Progenitor cell of endocrine pancreas (in vitro differentiated cells): ENCODE measurements around the gene ZNF672. TPM values are rescaled to one million over a fixed set of nuclear protein-coding genes. Genes with fewer than 3 reads are reported as not detected.

Experiments
- DNase-seq: peaks from one replicate; pipeline ENCODE4 v3.0.0; 2021; ENCODE audit warnings: low spot score; ENCODE audit not compliant: unreplicated experiment
- H3K27ac Mint-ChIP-seq: 2 replicates; pipeline ENCODE4 v1.8.0; 2021; ENCODE audit warnings: mild to moderate bottlenecking, moderate library complexity, mixed read lengths
- H3K27me3 Mint-ChIP-seq: 2 replicates; pipeline ENCODE4 v1.8.0; 2021; ENCODE audit warnings: mixed read lengths
- H3K36me3 Mint-ChIP-seq: 2 replicates; pipeline ENCODE4 v1.8.0; 2022; ENCODE audit warnings: mixed read lengths; ENCODE audit not compliant: insufficient read depth
- H3K4me1 Mint-ChIP-seq: 2 replicates; pipeline ENCODE4 v1.8.0; 2021; ENCODE audit warnings: low read depth, mixed read lengths
- H3K4me3 Mint-ChIP-seq: 2 replicates; pipeline ENCODE4 v1.8.0; 2021; ENCODE audit warnings: low read depth, mild to moderate bottlenecking, moderate library complexity, mixed read lengths
- H3K9me3 Mint-ChIP-seq: 2 replicates; pipeline ENCODE4 v1.8.0; 2021; ENCODE audit warnings: low read depth, mixed read lengths
- total RNA-seq: library from RNA; stranded (reverse); gene quantifications from 2 replicates; pipeline ENCODE4 v1.2.1, GENCODE V29; 2021
- TF ChIP-seq, protein P1 (sequence below): fragments of 200-600 bp; sonication (generic); IDR thresholded peaks from one replicate; pipeline ENCODE4 v1.5.0; 2021; ENCODE audit warnings: antibody characterized with exemption, mild to moderate bottlenecking; ENCODE audit not compliant: unreplicated experiment

The ZNF672 gene
- total RNA-seq, 1 donor from 2014 or later = 37.2 TPM

DNA sequence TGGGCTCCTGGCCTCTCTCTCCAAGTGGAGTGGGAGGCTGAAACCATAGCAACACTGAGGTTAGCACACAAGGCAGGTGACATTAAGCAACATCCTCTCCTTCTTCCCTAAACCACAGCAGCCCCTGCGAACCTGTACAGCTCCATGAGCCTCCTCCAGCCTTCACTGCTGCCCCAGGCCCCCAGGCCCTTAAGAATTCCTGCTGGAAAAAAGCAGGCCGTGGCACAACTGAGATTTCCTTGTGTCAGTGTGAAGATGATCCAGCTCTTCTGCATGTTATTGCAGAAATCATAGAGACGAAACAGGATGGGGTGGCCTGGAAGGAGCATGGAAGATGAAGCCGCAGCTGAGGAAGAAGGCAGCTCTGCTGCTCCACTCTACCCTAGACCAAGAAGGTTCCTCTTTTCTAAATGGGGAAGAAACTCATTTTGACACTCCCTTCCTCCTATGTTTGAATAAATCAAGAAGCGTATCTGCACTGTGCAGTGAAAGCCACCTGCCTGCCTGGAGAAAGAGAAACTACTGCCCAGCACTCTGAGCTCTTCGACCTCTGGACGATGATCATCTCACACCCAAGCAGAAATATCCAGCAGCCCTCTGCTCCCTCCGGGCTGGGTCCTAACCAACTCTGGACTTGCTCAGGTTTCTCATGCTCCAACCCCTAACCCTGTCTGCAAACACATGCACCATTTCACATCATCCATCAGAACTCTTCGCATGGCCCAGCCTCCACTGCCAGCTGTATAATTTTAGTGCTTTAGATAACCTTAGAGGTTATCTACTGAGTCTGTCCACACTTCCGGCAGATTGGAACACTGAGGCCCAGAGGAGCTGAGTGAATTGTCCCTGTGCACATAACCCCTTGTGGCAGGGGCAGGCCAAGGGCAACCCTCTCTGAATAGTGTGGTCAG lies 33.0 kb upstream of the ZNF672 start:
- H3K27ac Mint-ChIP-seq = peak overlapping the region; percentile 7
- H3K36me3 Mint-ChIP-seq = no peaks in the 10 kb centered on the region
- peaks cover 12% of the 10 kb centered on the region for H3K4me1 Mint-ChIP-seq
- DNase-seq = no peak
- TF ChIP-seq, protein P1, sequence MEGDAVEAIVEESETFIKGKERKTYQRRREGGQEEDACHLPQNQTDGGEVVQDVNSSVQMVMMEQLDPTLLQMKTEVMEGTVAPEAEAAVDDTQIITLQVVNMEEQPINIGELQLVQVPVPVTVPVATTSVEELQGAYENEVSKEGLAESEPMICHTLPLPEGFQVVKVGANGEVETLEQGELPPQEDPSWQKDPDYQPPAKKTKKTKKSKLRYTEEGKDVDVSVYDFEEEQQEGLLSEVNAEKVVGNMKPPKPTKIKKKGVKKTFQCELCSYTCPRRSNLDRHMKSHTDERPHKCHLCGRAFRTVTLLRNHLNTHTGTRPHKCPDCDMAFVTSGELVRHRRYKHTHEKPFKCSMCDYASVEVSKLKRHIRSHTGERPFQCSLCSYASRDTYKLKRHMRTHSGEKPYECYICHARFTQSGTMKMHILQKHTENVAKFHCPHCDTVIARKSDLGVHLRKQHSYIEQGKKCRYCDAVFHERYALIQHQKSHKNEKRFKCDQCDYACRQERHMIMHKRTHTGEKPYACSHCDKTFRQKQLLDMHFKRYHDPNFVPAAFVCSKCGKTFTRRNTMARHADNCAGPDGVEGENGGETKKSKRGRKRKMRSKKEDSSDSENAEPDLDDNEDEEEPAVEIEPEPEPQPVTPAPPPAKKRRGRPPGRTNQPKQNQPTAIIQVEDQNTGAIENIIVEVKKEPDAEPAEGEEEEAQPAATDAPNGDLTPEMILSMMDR = no peak
- H3K27me3 Mint-ChIP-seq = no peaks in the 10 kb centered on the region
- no peak overlapping the region for H3K4me3 Mint-ChIP-seq
- peaks cover 20% of the 10 kb centered on the region for H3K9me3 Mint-ChIP-seq

DNA sequence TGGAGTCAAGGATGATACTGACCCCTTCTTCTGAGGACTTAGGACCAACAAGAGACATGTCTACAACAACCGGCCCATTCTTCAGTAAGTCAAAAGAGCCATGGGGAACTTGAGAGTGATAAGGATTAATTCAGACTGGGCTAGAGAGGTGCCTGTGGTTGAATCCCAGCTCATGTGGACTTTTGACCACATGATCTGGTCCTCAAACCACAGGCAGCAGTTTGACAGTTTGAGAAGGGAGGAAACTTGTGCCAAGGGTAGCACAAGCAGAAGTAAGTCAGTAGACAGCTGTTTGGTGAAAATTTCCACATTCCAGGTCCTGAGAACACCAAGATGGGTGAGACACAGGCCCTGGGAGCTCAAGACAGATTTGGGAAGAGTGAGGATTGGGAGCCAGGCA lies 32.1 kb upstream of the ZNF672 start:
- H3K4me1 Mint-ChIP-seq = peaks cover 10% of the 10 kb centered on the region
- TF ChIP-seq, protein P1 = no peak
- H3K36me3 Mint-ChIP-seq = no peaks in the 10 kb centered on the region
- no peaks in the 10 kb centered on the region for H3K27me3 Mint-ChIP-seq
- H3K4me3 Mint-ChIP-seq = no peak overlapping the region
- no peak overlapping the region for H3K27ac Mint-ChIP-seq
- H3K9me3 Mint-ChIP-seq = peaks cover 15% of the 10 kb centered on the region
- DNase-seq = no peak

DNA sequence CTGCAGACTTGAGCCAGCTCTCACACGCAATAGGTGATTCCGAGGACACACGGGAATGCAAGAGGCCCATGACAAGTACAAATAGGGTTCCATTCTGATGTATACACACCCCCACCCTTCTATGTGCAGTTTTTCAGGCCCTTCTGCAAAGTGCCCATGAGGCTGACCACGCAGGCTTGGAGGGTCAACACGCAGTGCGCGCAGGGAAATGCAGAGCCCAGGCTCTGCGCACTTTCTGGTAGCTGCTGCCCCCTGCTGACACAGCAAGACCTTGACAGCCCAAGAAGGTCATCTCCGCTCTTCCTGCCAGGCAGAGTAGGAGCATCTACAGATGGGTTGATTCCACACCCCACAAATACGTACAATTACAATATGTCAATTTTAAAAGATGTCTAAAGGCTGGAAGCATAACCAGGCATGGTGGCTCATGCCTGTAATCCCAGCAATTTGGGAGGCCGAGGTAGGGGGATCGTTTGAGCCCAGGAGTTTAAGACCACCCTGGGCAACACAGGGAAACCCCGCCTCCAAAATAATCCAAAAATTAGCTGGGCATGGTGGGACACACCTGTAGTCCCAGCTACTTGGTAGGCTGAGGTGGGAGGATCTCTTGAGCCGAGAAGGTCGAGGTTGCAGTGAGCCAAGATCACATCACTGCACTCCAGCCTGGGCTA lies 30.8 kb upstream of the ZNF672 start:
- no peak overlapping the region for H3K4me3 Mint-ChIP-seq
- peaks cover 5% of the 10 kb centered on the region for H3K9me3 Mint-ChIP-seq
- no peaks in the 10 kb centered on the region for H3K27me3 Mint-ChIP-seq
- peak; percentile 28 for DNase-seq
- peaks cover 2% of the 10 kb centered on the region for H3K36me3 Mint-ChIP-seq
- H3K4me1 Mint-ChIP-seq = peaks cover 10% of the 10 kb centered on the region
- no peak overlapping the region for H3K27ac Mint-ChIP-seq
- TF ChIP-seq, protein P1 = peak; percentile 76

DNA sequence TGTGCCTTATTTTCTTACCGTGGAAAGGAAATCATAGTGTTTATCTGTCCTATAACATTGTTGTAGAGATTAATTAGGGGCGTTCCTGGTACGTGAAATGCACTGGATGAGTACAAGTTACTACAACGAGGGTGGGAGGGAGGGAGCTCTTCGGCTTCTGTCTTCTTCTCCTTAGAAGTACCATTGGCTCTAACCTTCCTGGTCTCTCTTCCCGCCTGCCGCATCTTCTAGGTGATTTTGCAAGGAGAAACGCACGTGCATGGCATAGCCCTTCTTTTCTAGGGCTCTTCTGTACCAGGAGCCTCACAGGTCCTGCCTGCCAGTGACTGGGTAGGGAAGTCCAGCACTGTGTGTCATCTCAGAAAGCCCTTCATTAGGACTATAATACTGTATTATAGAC lies 29.1 kb upstream of the ZNF672 start:
- DNase-seq = no peak
- no peak overlapping the region for H3K27ac Mint-ChIP-seq
- peaks cover 10% of the 10 kb centered on the region for H3K4me1 Mint-ChIP-seq
- H3K27me3 Mint-ChIP-seq = no peaks in the 10 kb centered on the region
- H3K36me3 Mint-ChIP-seq = peaks cover 9% of the 10 kb centered on the region
- peaks cover under 1% of the 10 kb centered on the region for H3K9me3 Mint-ChIP-seq
- TF ChIP-seq, protein P1 = no peak
- no peak overlapping the region for H3K4me3 Mint-ChIP-seq

DNA sequence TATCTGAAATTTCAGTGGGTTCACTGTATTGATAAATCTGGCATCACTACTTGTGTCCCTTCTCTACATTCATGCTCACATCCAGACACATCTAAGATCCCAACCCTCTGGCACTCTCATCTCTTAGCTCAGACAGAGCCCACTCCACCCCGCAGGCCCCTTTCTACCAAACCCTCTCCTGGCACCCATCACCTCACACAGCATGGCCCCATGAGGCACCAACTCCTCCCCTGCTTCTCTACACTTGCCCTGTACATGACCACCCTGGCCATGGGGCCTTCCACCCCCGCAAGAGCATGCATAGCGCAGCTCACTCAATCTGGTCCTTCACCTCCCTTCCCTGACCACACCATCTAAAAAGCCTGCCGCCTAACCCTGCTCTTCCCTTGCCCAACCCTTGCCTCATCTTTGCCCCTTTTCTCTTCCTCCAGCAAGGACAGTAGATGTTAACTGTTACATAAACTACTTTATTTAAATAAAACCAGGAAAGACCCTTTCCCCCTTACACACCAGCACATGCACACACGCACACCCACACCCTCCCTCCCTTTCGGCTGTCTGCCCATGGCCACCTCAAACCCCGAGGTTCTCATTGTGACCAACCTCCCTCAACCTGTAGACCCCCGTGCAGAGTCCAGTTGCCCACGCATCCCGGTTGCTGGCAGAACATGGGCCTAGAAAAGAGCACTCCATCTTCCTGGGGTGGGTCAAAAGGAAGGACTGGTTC lies 27.9 kb upstream of the ZNF672 start:
- no peaks in the 10 kb centered on the region for H3K9me3 Mint-ChIP-seq
- H3K27me3 Mint-ChIP-seq = no peaks in the 10 kb centered on the region
- TF ChIP-seq, protein P1 = no peak
- no peak for DNase-seq
- H3K36me3 Mint-ChIP-seq = peaks cover 15% of the 10 kb centered on the region
- H3K27ac Mint-ChIP-seq = no peak overlapping the region
- peaks cover 4% of the 10 kb centered on the region for H3K4me1 Mint-ChIP-seq
- H3K4me3 Mint-ChIP-seq = no peak overlapping the region
